HEK293 (cell line): Measurements from ENCODE around the gene INPP4B.

ENCODE experiments used
- CTCF ChIA-PET: fragments of 350-600 bp; formaldehyde crosslinking; extraction: SDS; loops from one replicate; lab custom pipeline; 2021; ENCODE audit warnings: antibody characterized with exemption; lab: Yijun Ruan, JAX
- POLR2A ChIA-PET: fragments of 300-600 bp; formaldehyde crosslinking; extraction: SDS; loops from one replicate; lab custom pipeline; 2020; ENCODE audit warnings: antibody characterized with exemption, inconsistent platforms; lab: Yijun Ruan, JAX
- H3K27ac ChIP-seq: fragments of 200-500 bp; sonication (Bioruptor generic); 2 replicates; pipeline ENCODE4 v1.5.1; 2014; ENCODE audit warnings: low read depth, low read length, control low read depth, inconsistent platforms; ENCODE audit errors: extremely low read depth
- H3K36me3 ChIP-seq, 2 experiments: fragments of 200-500 bp in 1 of 2; sonication (Bioruptor generic) in 1 of 2; 1 replicate in 1 of 2; 2 replicates in 1 of 2; pipeline ENCODE4 v1.5.1; 2014 to 2017; ENCODE audit warnings: inconsistent platforms in 2 of 2, low read length in 2 of 2; ENCODE audit not compliant: control insufficient read depth in 2 of 2, insufficient read depth in 1 of 2
- H3K4me1 ChIP-seq: fragments of 200-500 bp; sonication (Bioruptor generic); 2 replicates; pipeline ENCODE4 v1.5.1; 2014; ENCODE audit warnings: mild to moderate bottlenecking, low read length, inconsistent platforms; ENCODE audit not compliant: control insufficient read depth, insufficient read depth
- H3K4me3 ChIP-seq: 2 replicates; pipeline ENCODE4 v1.5.1; 2011; ENCODE audit warnings: low read depth, mild to moderate bottlenecking, control low read depth, low read length, moderate library complexity
- H3K9me3 ChIP-seq: fragments of 200-500 bp; sonication (Bioruptor generic); 2 replicates; pipeline ENCODE4 v1.5.1; 2014; ENCODE audit warnings: low read depth, low read length, inconsistent platforms; ENCODE audit not compliant: control insufficient read depth, insufficient read depth
- HOXA7 ChIP-seq: sonication (generic); formaldehyde crosslinking; IDR thresholded peaks from 2 replicates; pipeline ENCODE4 v1.8.1; 2022; ENCODE audit warnings: missing genetic modification reagents, borderline replicate concordance
- MYNN ChIP-seq: fragments of 450-650 bp; formaldehyde crosslinking; IDR thresholded peaks from 2 replicates; pipeline ENCODE4 v1.5.1; 2016; ENCODE audit warnings: missing biosample characterization, missing genetic modification characterization, borderline replicate concordance
- OVOL3 ChIP-seq: fragments of 450-650 bp; formaldehyde crosslinking; IDR thresholded peaks from 2 replicates; pipeline ENCODE4 v1.5.1; 2016; ENCODE audit warnings: missing biosample characterization, missing genetic modification characterization
- TRIM28 ChIP-seq: IDR thresholded peaks from 2 replicates; pipeline ENCODE4 v1.6.1; 2011; ENCODE audit warnings: low read length, control low read depth, borderline replicate concordance
- YY1 ChIP-seq: fragments of 450-650 bp; formaldehyde crosslinking; IDR thresholded peaks from 2 replicates; pipeline ENCODE4 v1.5.1; 2018; ENCODE audit warnings: missing biosample characterization, missing genetic modification characterization
- ZIC2 ChIP-seq: fragments of 450-650 bp; formaldehyde crosslinking; IDR thresholded peaks from 2 replicates; pipeline ENCODE4 v1.5.1; 2016; ENCODE audit warnings: missing biosample characterization, missing genetic modification characterization
- ZNF112 ChIP-seq: fragments of 450-650 bp; formaldehyde crosslinking; IDR thresholded peaks from 2 replicates; pipeline ENCODE4 v1.5.0; 2017; ENCODE audit warnings: missing biosample characterization, missing genetic modification characterization
- ZNF138 ChIP-seq: fragments of 450-650 bp; formaldehyde crosslinking; IDR thresholded peaks from 2 replicates; pipeline ENCODE4 v1.5.1; 2016; ENCODE audit warnings: missing biosample characterization, missing genetic modification characterization, borderline replicate concordance
- ZNF169 ChIP-seq: fragments of 450-650 bp; formaldehyde crosslinking; IDR thresholded peaks from 2 replicates; pipeline ENCODE4 v1.5.1; 2016; ENCODE audit warnings: missing biosample characterization, missing genetic modification characterization
- ZNF214 ChIP-seq: fragments of 450-650 bp; formaldehyde crosslinking; IDR thresholded peaks from 2 replicates; pipeline ENCODE4 v1.5.1; 2017; ENCODE audit warnings: missing biosample characterization, mild to moderate bottlenecking, missing genetic modification characterization, borderline replicate concordance
- ZNF274 ChIP-seq, 2 experiments: fragments of 200-500 bp in 1 of 2; fragments of 450-650 bp in 1 of 2; sonication (Bioruptor generic) in 1 of 2; formaldehyde crosslinking in 1 of 2; IDR thresholded peaks; 2 replicates each; pipeline versions ENCODE4 v1.5.1 to v1.6.1; 2014 to 2016; ENCODE audit warnings: borderline replicate concordance in 1 of 2, inconsistent platforms in 1 of 2, low read length in 1 of 2, missing biosample characterization in 1 of 2, missing genetic modification characterization in 1 of 2
- ZNF311 ChIP-seq: fragments of 450-650 bp; formaldehyde crosslinking; IDR thresholded peaks from 2 replicates; pipeline ENCODE4 v1.5.1; 2017; ENCODE audit warnings: missing biosample characterization, missing genetic modification characterization, borderline replicate concordance
- ZNF404 ChIP-seq: fragments of 450-650 bp; formaldehyde crosslinking; IDR thresholded peaks from 2 replicates; pipeline ENCODE4 v1.5.1; 2017; ENCODE audit warnings: missing biosample characterization, missing genetic modification characterization
- ZNF416 ChIP-seq: fragments of 450-650 bp; formaldehyde crosslinking; IDR thresholded peaks from 2 replicates; pipeline ENCODE4 v1.5.1; 2016; ENCODE audit warnings: missing biosample characterization, missing genetic modification characterization
- ZNF623 ChIP-seq: fragments of 450-650 bp; formaldehyde crosslinking; IDR thresholded peaks from 2 replicates; pipeline ENCODE4 v1.5.1; 2016; ENCODE audit warnings: missing biosample characterization, missing genetic modification characterization
- ZNF791 ChIP-seq: fragments of 450-650 bp; formaldehyde crosslinking; IDR thresholded peaks from 2 replicates; pipeline ENCODE4 v1.5.1; 2016; ENCODE audit warnings: missing biosample characterization, missing genetic modification characterization
- TF ChIP-seq, protein P1 (sequence below): fragments of 450-650 bp; formaldehyde crosslinking; IDR thresholded peaks from 2 replicates; pipeline ENCODE4 v1.5.1; 2016; ENCODE audit warnings: missing biosample characterization, missing genetic modification characterization
- TF ChIP-seq, protein P2 (sequence below): fragments of 450-650 bp; formaldehyde crosslinking; IDR thresholded peaks from 2 replicates; pipeline ENCODE4 v1.5.1; 2016; ENCODE audit warnings: missing biosample characterization, missing genetic modification characterization, borderline replicate concordance
- TF ChIP-seq, protein P3 (sequence below): fragments of 450-650 bp; formaldehyde crosslinking; conservative IDR thresholded peaks from 2 replicates; pipeline ENCODE4 v1.5.1; 2016; ENCODE audit warnings: low read depth, missing biosample characterization, missing genetic modification characterization

The INPP4B gene

GRCh38 chr4:142713282-142714030, 132.6 kb downstream of the INPP4B start:
- H3K36me3 ChIP-seq: no peaks in the 10 kb centered on the region
- ChIA-PET CTCF (no interaction called here), POLR2A (no interaction called here)
- no peak overlapping the region for H3K4me3 ChIP-seq
- no peaks in the 10 kb centered on the region for H3K9me3 ChIP-seq
- no peak overlapping the region for H3K27ac ChIP-seq
- no peaks in the 10 kb centered on the region for H3K4me1 ChIP-seq
- no peak for TF ChIP-seq ZNF623 (tag by site-specific recombination)
- TF ChIP-seq ZNF169: no peak
- no peak for TF ChIP-seq TRIM28

DNA sequence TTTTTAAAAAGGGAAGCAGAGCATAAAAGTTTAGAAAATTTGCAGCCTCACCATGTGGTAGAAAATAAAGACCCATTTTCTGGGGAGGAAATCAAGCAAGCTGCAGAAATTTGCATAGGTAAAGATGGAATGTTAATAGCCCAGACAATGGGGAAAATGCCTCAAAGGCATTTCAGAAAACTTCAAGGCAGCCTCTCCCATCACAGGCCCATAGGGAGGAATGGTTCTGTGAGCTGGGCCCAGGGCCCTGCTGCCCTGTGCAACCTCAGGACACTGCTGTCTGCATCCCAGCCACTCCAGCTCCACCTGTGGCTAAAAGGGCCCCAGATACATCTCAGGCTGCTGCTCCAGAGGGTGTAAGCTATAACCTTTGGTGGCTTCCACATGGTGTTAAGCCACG, 137.9 kb downstream of the INPP4B start:
- H3K4me3 ChIP-seq: no peak overlapping the region
- TF ChIP-seq ZNF791 (tag by site-specific recombination) (no peak), ZNF138 (no peak), ZIC2 (tag by site-specific recombination) (no peak), ZNF311 (no peak), ZNF214 (tag by site-specific recombination) (no peak), ZNF416 (no peak), YY1 (tag by site-specific recombination) (no peak), ZNF404 (tag by site-specific recombination) (no peak), HOXA7 (CRISPR knock-in tag) (no peak), ZNF274 (IDR thresholded peaks at IDR 0.05; ENCODE audit: low read length) (no peak), ZNF274 (tag by site-specific recombination; IDR thresholded peaks at IDR 0.05; ENCODE audit: borderline replicate concordance) (no peak), ZNF112 (tag by site-specific recombination) (no peak), OVOL3 (no peak), MYNN (tag by site-specific recombination) (no peak)
- TF ChIP-seq, protein P1, sequence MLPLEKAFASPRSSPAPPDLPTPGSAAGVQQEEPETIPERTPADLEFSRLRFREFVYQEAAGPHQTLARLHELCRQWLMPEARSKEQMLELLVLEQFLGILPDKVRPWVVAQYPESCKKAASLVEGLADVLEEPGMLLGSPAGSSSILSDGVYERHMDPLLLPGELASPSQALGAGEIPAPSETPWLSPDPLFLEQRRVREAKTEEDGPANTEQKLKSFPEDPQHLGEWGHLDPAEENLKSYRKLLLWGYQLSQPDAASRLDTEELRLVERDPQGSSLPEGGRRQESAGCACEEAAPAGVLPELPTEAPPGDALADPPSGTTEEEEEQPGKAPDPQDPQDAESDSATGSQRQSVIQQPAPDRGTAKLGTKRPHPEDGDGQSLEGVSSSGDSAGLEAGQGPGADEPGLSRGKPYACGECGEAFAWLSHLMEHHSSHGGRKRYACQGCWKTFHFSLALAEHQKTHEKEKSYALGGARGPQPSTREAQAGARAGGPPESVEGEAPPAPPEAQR: no peak
- TF ChIP-seq, protein P2, sequence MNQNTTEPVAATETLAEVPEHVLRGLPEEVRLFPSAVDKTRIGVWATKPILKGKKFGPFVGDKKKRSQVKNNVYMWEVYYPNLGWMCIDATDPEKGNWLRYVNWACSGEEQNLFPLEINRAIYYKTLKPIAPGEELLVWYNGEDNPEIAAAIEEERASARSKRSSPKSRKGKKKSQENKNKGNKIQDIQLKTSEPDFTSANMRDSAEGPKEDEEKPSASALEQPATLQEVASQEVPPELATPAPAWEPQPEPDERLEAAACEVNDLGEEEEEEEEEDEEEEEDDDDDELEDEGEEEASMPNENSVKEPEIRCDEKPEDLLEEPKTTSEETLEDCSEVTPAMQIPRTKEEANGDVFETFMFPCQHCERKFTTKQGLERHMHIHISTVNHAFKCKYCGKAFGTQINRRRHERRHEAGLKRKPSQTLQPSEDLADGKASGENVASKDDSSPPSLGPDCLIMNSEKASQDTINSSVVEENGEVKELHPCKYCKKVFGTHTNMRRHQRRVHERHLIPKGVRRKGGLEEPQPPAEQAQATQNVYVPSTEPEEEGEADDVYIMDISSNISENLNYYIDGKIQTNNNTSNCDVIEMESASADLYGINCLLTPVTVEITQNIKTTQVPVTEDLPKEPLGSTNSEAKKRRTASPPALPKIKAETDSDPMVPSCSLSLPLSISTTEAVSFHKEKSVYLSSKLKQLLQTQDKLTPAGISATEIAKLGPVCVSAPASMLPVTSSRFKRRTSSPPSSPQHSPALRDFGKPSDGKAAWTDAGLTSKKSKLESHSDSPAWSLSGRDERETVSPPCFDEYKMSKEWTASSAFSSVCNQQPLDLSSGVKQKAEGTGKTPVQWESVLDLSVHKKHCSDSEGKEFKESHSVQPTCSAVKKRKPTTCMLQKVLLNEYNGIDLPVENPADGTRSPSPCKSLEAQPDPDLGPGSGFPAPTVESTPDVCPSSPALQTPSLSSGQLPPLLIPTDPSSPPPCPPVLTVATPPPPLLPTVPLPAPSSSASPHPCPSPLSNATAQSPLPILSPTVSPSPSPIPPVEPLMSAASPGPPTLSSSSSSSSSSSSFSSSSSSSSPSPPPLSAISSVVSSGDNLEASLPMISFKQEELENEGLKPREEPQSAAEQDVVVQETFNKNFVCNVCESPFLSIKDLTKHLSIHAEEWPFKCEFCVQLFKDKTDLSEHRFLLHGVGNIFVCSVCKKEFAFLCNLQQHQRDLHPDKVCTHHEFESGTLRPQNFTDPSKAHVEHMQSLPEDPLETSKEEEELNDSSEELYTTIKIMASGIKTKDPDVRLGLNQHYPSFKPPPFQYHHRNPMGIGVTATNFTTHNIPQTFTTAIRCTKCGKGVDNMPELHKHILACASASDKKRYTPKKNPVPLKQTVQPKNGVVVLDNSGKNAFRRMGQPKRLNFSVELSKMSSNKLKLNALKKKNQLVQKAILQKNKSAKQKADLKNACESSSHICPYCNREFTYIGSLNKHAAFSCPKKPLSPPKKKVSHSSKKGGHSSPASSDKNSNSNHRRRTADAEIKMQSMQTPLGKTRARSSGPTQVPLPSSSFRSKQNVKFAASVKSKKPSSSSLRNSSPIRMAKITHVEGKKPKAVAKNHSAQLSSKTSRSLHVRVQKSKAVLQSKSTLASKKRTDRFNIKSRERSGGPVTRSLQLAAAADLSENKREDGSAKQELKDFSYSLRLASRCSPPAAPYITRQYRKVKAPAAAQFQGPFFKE (tag by site-specific recombination): no peak
- TF ChIP-seq, protein P3, sequence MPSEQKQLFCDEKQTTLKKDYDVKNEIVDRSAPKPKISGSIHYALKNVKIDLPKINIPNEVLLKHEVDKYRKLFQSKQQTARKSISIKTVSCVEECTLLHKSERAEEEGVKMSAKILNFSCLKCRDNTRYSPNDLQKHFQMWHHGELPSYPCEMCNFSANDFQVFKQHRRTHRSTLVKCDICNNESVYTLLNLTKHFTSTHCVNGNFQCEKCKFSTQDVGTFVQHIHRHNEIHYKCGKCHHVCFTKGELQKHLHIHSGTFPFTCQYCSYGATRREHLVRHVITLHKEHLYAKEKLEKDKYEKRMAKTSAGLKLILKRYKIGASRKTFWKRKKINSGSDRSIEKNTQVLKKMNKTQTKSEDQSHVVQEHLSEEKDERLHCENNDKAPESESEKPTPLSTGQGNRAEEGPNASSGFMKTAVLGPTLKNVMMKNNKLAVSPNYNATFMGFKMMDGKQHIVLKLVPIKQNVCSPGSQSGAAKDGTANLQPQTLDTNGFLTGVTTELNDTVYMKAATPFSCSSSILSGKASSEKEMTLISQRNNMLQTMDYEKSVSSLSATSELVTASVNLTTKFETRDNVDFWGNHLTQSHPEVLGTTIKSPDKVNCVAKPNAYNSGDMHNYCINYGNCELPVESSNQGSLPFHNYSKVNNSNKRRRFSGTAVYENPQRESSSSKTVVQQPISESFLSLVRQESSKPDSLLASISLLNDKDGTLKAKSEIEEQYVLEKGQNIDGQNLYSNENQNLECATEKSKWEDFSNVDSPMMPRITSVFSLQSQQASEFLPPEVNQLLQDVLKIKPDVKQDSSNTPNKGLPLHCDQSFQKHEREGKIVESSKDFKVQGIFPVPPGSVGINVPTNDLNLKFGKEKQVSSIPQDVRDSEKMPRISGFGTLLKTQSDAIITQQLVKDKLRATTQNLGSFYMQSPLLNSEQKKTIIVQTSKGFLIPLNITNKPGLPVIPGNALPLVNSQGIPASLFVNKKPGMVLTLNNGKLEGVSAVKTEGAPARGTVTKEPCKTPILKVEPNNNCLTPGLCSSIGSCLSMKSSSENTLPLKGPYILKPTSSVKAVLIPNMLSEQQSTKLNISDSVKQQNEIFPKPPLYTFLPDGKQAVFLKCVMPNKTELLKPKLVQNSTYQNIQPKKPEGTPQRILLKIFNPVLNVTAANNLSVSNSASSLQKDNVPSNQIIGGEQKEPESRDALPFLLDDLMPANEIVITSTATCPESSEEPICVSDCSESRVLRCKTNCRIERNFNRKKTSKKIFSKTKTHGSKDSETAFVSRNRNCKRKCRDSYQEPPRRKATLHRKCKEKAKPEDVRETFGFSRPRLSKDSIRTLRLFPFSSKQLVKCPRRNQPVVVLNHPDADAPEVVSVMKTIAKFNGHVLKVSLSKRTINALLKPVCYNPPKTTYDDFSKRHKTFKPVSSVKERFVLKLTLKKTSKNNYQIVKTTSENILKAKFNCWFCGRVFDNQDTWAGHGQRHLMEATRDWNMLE (tag by site-specific recombination): no peak
- ChIA-PET POLR2A (no interaction called here), CTCF (no interaction called here)
- H3K4me1 ChIP-seq: no peaks in the 10 kb centered on the region
- H3K9me3 ChIP-seq: no peaks in the 10 kb centered on the region
- H3K36me3 ChIP-seq: no peaks in the 10 kb centered on the region
- no peak overlapping the region for H3K27ac ChIP-seq
